Measurements from ENCODE around the gene PAK5.

Gene PAK5

DNA sequence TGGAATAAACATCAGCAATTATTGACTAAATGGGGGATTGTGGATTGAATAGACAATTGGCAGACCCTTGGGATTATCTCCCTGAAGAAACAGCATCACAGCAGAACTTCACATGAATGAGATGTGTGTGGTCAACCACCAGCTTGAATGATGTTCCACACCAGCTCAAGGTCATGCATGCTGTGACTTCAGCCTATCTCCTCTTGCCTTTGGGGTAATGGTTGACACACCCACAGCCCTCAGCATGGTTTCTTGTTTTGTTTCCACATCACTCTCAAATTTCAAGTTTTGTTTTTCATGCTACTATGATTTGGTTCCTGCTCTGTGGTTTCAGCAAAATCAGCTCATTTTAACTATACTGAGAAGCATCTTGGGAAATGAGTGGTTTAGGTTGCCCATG, 94.3 kb downstream of the PAK5 start:
- H3K4me3 ChIP-seq (ENCODE audit: low read depth in 1 of 5, low read length in 5 of 5), result no peak overlapping the region
- no peaks in the 10 kb centered on the region for H3K36me3 ChIP-seq (ENCODE audit: control insufficient read depth in 5 of 5, insufficient read depth in 5 of 5, low read length in 5 of 5)
- H3K9me3 ChIP-seq (ENCODE audit: control insufficient read depth in 5 of 5, low read length in 5 of 5), result peaks cover 0 to 6% (median 4%) of the 10 kb centered on the region in 5 donors
- no peaks in the 10 kb centered on the region for H3K4me1 ChIP-seq (ENCODE audit: control insufficient read depth in 5 of 5, insufficient read depth in 5 of 5, low read length in 5 of 5)
- no peak overlapping the region for H3K9ac ChIP-seq (ENCODE audit: low read length in 5 of 5)
- H3K27ac ChIP-seq (ENCODE audit: low read depth, low read length), result no peak overlapping the region
- H3K27me3 ChIP-seq (ENCODE audit: control insufficient read depth in 5 of 5, insufficient read depth in 4 of 5, low read length in 5 of 5), result no peaks in the 10 kb centered on the region

- Histone ChIP-seq H3K36me3 (ENCODE audit: control insufficient read depth in 5 of 5, insufficient read depth in 5 of 5, low read length in 5 of 5) (no peaks in the 10 kb centered on the region), H3K27me3 (ENCODE audit: control insufficient read depth in 5 of 5, insufficient read depth in 4 of 5, low read length in 5 of 5) (no peaks in the 10 kb centered on the region), H3K4me1 (ENCODE audit: control insufficient read depth in 5 of 5, insufficient read depth in 5 of 5, low read length in 5 of 5) (no peaks in the 10 kb centered on the region), H3K9ac (ENCODE audit: low read length in 5 of 5) (no peak overlapping the region), H3K4me3 (ENCODE audit: low read depth in 1 of 5, low read length in 5 of 5) (no peak overlapping the region), H3K27ac (ENCODE audit: low read depth, low read length) (no peak overlapping the region), H3K9me3 (ENCODE audit: control insufficient read depth in 5 of 5, low read length in 5 of 5) (peaks cover 0 to 6% (median 4%) of the 10 kb centered on the region in 5 donors)
These were observed 95.0 kb downstream of the PAK5 start for GRCh38 chr20:9743871-9744270.

GRCh38 chr20:9742821-9743220, 96.1 kb downstream of the PAK5 start:
- H3K9me3 ChIP-seq (ENCODE audit: control insufficient read depth in 5 of 5, low read length in 5 of 5), result peaks cover 0 to 6% (median 4%) of the 10 kb centered on the region in 5 donors
- H3K4me1 ChIP-seq (ENCODE audit: control insufficient read depth in 5 of 5, insufficient read depth in 5 of 5, low read length in 5 of 5), result no peaks in the 10 kb centered on the region
- no peak overlapping the region for H3K4me3 ChIP-seq (ENCODE audit: low read depth in 1 of 5, low read length in 5 of 5)
- no peaks in the 10 kb centered on the region for H3K36me3 ChIP-seq (ENCODE audit: control insufficient read depth in 5 of 5, insufficient read depth in 5 of 5, low read length in 5 of 5)
- no peak overlapping the region for H3K9ac ChIP-seq (ENCODE audit: low read length in 5 of 5)
- H3K27me3 ChIP-seq (ENCODE audit: control insufficient read depth in 5 of 5, insufficient read depth in 4 of 5, low read length in 5 of 5), result no peaks in the 10 kb centered on the region
- H3K27ac ChIP-seq (ENCODE audit: low read depth, low read length), result no peak overlapping the region

DNA sequence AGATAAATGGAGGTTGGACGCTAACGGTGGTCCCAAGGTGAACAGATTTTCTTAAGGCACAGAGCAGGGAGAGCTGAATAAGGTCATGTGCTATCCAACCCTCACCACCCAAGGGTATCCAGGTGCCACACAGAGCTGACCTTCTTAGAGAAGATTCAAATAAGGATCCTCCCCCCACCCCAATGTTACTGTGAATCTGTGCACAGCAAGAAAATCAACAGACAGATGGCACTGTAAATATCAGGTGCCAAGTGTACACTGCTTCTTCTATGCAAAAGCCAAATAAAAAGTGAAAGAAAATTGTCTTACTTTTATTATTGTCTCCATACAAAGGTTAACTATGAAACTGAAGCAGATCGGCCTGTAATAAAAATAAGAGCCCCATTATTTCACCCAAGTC, 96.9 kb downstream of the PAK5 start:
- no peak overlapping the region for H3K4me3 ChIP-seq (ENCODE audit: low read depth in 1 of 5, low read length in 5 of 5)
- no peaks in the 10 kb centered on the region for H3K27me3 ChIP-seq (ENCODE audit: control insufficient read depth in 5 of 5, insufficient read depth in 4 of 5, low read length in 5 of 5)
- no peak overlapping the region for H3K9ac ChIP-seq (ENCODE audit: low read length in 5 of 5)
- no peak overlapping the region for H3K27ac ChIP-seq (ENCODE audit: low read depth, low read length)
- no peaks in the 10 kb centered on the region for H3K36me3 ChIP-seq (ENCODE audit: control insufficient read depth in 5 of 5, insufficient read depth in 5 of 5, low read length in 5 of 5)
- H3K4me1 ChIP-seq (ENCODE audit: control insufficient read depth in 5 of 5, insufficient read depth in 5 of 5, low read length in 5 of 5), result no peaks in the 10 kb centered on the region
- H3K9me3 ChIP-seq (ENCODE audit: control insufficient read depth in 5 of 5, low read length in 5 of 5), result peaks cover 0 to 10% (median 4%) of the 10 kb centered on the region in 5 donors

- H3K27ac ChIP-seq (ENCODE audit: low read depth, low read length), result no peak overlapping the region
- no peak overlapping the region for H3K4me3 ChIP-seq (ENCODE audit: low read depth in 1 of 5, low read length in 5 of 5)
- no peaks in the 10 kb centered on the region for H3K27me3 ChIP-seq (ENCODE audit: control insufficient read depth in 5 of 5, insufficient read depth in 4 of 5, low read length in 5 of 5)
- no peak overlapping the region for H3K9ac ChIP-seq (ENCODE audit: low read length in 5 of 5)
- no peaks in the 10 kb centered on the region for H3K36me3 ChIP-seq (ENCODE audit: control insufficient read depth in 5 of 5, insufficient read depth in 5 of 5, low read length in 5 of 5)
- H3K4me1 ChIP-seq (ENCODE audit: control insufficient read depth in 5 of 5, insufficient read depth in 5 of 5, low read length in 5 of 5), result no peaks in the 10 kb centered on the region
- H3K9me3 ChIP-seq (ENCODE audit: control insufficient read depth in 5 of 5, low read length in 5 of 5), result peaks cover 0 to 14% (median 4%) of the 10 kb centered on the region in 5 donors
These were observed 98.4 kb downstream of the PAK5 start for GRCh38 chr20:9740486-9740885.

GRCh38 chr20:9739991-9740390, 98.9 kb downstream of the PAK5 start:
- H3K36me3 ChIP-seq (ENCODE audit: control insufficient read depth in 5 of 5, insufficient read depth in 5 of 5, low read length in 5 of 5), result no peaks in the 10 kb centered on the region
- no peaks in the 10 kb centered on the region for H3K27me3 ChIP-seq (ENCODE audit: control insufficient read depth in 5 of 5, insufficient read depth in 4 of 5, low read length in 5 of 5)
- no peaks in the 10 kb centered on the region for H3K4me1 ChIP-seq (ENCODE audit: control insufficient read depth in 5 of 5, insufficient read depth in 5 of 5, low read length in 5 of 5)
- no peak overlapping the region for H3K9ac ChIP-seq (ENCODE audit: low read length in 5 of 5)
- H3K9me3 ChIP-seq (ENCODE audit: control insufficient read depth in 5 of 5, low read length in 5 of 5), result peaks cover 0 to 14% (median 4%) of the 10 kb centered on the region in 5 donors
- H3K27ac ChIP-seq (ENCODE audit: low read depth, low read length), result no peak overlapping the region
- no peak overlapping the region for H3K4me3 ChIP-seq (ENCODE audit: low read depth in 1 of 5, low read length in 5 of 5)

GRCh38 chr20:9736373-9736772, 102.5 kb downstream of the PAK5 start:
- Histone ChIP-seq H3K9me3 (ENCODE audit: control insufficient read depth in 5 of 5, low read length in 5 of 5) (peaks cover 0 to 8% (median 0%) of the 10 kb centered on the region in 5 donors), H3K4me1 (ENCODE audit: control insufficient read depth in 5 of 5, insufficient read depth in 5 of 5, low read length in 5 of 5) (no peaks in the 10 kb centered on the region), H3K27ac (ENCODE audit: low read depth, low read length) (no peak overlapping the region), H3K4me3 (ENCODE audit: low read depth in 1 of 5, low read length in 5 of 5) (no peak overlapping the region), H3K9ac (ENCODE audit: low read length in 5 of 5) (no peak overlapping the region), H3K36me3 (ENCODE audit: control insufficient read depth in 5 of 5, insufficient read depth in 5 of 5, low read length in 5 of 5) (no peaks in the 10 kb centered on the region), H3K27me3 (ENCODE audit: control insufficient read depth in 5 of 5, insufficient read depth in 4 of 5, low read length in 5 of 5) (no peaks in the 10 kb centered on the region)

- H3K36me3 ChIP-seq (ENCODE audit: control insufficient read depth in 5 of 5, insufficient read depth in 5 of 5, low read length in 5 of 5), result no peaks in the 10 kb centered on the region
- H3K9ac ChIP-seq (ENCODE audit: low read length in 5 of 5), result no peak overlapping the region
- no peaks in the 10 kb centered on the region for H3K27me3 ChIP-seq (ENCODE audit: control insufficient read depth in 5 of 5, insufficient read depth in 4 of 5, low read length in 5 of 5)
These were observed 115.2 kb downstream of the PAK5 start for GRCh38 chr20:9723501-9724202.

GRCh38 chr20:9711872-9712271, 127.0 kb downstream of the PAK5 start:
- Histone ChIP-seq H3K9ac (ENCODE audit: low read length in 5 of 5) (no peak overlapping the region), H3K4me3 (ENCODE audit: low read depth in 1 of 5, low read length in 5 of 5) (no peak overlapping the region), H3K27ac (ENCODE audit: low read depth, low read length) (no peak overlapping the region), H3K4me1 (ENCODE audit: control insufficient read depth in 5 of 5, insufficient read depth in 5 of 5, low read length in 5 of 5) (no peaks in the 10 kb centered on the region), H3K27me3 (ENCODE audit: control insufficient read depth in 5 of 5, insufficient read depth in 4 of 5, low read length in 5 of 5) (peaks cover 0 to 2% (median 0%) of the 10 kb centered on the region in 5 donors), H3K9me3 (ENCODE audit: control insufficient read depth in 5 of 5, low read length in 5 of 5) (no peaks in the 10 kb centered on the region), H3K36me3 (ENCODE audit: control insufficient read depth in 5 of 5, insufficient read depth in 5 of 5, low read length in 5 of 5) (no peaks in the 10 kb centered on the region)

More at GRCh38 chr20:9723501-9724202, 115.2 kb downstream of the PAK5 start:
- Histone ChIP-seq H3K9me3 (ENCODE audit: control insufficient read depth in 5 of 5, low read length in 5 of 5) (no peaks in the 10 kb centered on the region), H3K4me1 (ENCODE audit: control insufficient read depth in 5 of 5, insufficient read depth in 5 of 5, low read length in 5 of 5) (no peaks in the 10 kb centered on the region), H3K4me3 (ENCODE audit: low read depth in 1 of 5, low read length in 5 of 5) (no peak overlapping the region), H3K27ac (ENCODE audit: low read depth, low read length) (no peak overlapping the region)

DNA sequence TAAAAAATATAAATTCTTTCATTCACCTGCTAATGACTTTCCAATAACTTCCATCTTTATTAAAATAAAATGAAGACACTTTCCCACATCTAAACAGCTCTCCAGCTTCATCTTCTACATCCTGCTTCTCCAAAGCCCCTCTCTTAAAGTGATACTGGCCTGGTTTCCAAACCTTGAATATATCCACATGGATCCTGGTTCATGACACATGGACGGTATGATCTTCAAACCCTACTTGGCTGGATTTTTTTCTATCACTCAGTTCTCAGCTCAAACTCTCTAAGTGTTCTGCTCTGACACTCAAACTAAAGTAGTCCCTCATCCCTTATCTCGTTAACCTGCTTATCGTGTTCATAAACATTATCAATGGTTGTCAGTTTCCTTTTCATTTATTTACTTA, 128.2 kb downstream of the PAK5 start:
- H3K27ac ChIP-seq (ENCODE audit: low read depth, low read length), result no peak overlapping the region
- H3K36me3 ChIP-seq (ENCODE audit: control insufficient read depth in 5 of 5, insufficient read depth in 5 of 5, low read length in 5 of 5), result no peaks in the 10 kb centered on the region
- H3K9me3 ChIP-seq (ENCODE audit: control insufficient read depth in 5 of 5, low read length in 5 of 5), result no peaks in the 10 kb centered on the region
- H3K27me3 ChIP-seq (ENCODE audit: control insufficient read depth in 5 of 5, insufficient read depth in 4 of 5, low read length in 5 of 5), result peaks cover 0 to 2% (median 0%) of the 10 kb centered on the region in 5 donors
- H3K4me3 ChIP-seq (ENCODE audit: low read depth in 1 of 5, low read length in 5 of 5), result no peak overlapping the region
- H3K9ac ChIP-seq (ENCODE audit: low read length in 5 of 5), result no peak overlapping the region
- H3K4me1 ChIP-seq (ENCODE audit: control insufficient read depth in 5 of 5, insufficient read depth in 5 of 5, low read length in 5 of 5), result no peaks in the 10 kb centered on the region

Data from subcutaneous abdominal adipose tissue (tissue), 5 donors.